Breast epithelium (tissue), 3 donors: ENCODE data around the gene SPON1.

Experiments used
- POLR2A ChIP-seq: fragments of 450-650 bp; IDR thresholded peaks from one replicate; pipeline ENCODE4 v1.6.1; 2016; ENCODE audit warnings: antibody characterized with exemption, mild to moderate bottlenecking, moderate library complexity
- POLR2AphosphoS5 ChIP-seq, 3 donors: sonication (generic); formaldehyde crosslinking; IDR thresholded peaks; one replicate each; pipeline ENCODE4 v1.6.1; 2017; ENCODE audit warnings: antibody characterized with exemption in 3 of 3
- TF ChIP-seq, protein P1 (sequence below), 3 donors: fragments of 450-650 bp; IDR thresholded peaks; one replicate each; pipeline ENCODE4 v1.5.1; 2016 to 2017; ENCODE audit warnings: antibody characterized with exemption in 3 of 3, mild to moderate bottlenecking in 3 of 3, moderate library complexity in 3 of 3

DNA sequence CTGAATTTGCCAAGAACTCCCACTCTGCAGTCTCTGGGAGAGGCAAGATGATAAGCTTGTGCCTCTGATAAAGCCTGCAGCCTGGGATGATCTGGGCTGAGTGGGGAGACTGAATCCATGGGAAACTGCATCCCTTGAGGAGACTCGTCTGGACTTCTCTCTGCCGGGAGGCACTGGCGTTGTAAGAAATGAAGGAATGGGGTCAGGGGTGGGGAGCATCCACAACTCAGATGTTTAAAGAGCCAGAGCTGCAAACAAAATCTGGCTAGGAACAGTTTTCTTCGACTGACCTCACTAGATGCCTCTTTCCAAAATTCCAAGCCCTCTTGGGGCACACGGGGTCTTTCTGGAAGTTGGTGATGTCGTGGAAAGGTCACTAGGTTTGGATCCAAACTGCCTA lies 64.4 kb downstream of the SPON1 start:
- TF ChIP-seq POLR2AphosphoS5 (IDR thresholded peaks at IDR 0.05) (no peak), POLR2A (no peak)
- TF ChIP-seq, protein P1, sequence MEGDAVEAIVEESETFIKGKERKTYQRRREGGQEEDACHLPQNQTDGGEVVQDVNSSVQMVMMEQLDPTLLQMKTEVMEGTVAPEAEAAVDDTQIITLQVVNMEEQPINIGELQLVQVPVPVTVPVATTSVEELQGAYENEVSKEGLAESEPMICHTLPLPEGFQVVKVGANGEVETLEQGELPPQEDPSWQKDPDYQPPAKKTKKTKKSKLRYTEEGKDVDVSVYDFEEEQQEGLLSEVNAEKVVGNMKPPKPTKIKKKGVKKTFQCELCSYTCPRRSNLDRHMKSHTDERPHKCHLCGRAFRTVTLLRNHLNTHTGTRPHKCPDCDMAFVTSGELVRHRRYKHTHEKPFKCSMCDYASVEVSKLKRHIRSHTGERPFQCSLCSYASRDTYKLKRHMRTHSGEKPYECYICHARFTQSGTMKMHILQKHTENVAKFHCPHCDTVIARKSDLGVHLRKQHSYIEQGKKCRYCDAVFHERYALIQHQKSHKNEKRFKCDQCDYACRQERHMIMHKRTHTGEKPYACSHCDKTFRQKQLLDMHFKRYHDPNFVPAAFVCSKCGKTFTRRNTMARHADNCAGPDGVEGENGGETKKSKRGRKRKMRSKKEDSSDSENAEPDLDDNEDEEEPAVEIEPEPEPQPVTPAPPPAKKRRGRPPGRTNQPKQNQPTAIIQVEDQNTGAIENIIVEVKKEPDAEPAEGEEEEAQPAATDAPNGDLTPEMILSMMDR (IDR thresholded peaks at IDR 0.05), result no peak
